ENCODE measurements around the gene TNNI3K. TPM values are rescaled to one million over a fixed set of nuclear protein-coding genes. Genes with fewer than 3 reads are reported as not detected.

The TNNI3K gene
- total and polyA plus RNA-seq, 2 of the 8 experiments (the other 6 are each of a cell fraction or from before 2014, with no cell fraction given) = 0.41 to 0.48 TPM

DNA sequence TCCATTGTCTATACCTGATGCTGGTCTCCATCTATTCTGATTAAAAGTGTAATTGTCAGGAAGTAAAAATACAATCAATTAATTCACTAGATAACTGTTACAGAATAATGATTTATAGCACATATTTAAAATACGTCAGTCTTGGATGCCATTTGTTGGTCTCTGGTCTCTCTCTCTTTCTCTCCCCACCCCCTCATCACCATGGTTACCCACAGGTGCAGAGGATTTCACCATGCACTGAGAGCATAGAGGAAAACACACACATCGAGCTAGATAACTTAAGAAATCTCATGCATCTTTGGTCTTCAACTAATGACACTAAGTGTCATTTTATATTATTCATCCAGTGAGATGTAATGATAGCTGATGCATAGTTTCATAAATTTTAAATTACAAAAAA lies 243.8 kb downstream of the TNNI3K start:
- H3K79me1 ChIP-seq (ENCODE audit: low read depth, low read length) = no peaks in the 10 kb centered on the region
- H3K79me2 ChIP-seq (ENCODE audit: control insufficient read depth in 1 of 2, insufficient read depth in 2 of 2, low read length in 2 of 2) = no peaks in the 10 kb centered on the region
- no peak overlapping the region for H4K8ac ChIP-seq (ENCODE audit: extremely low read depth, insufficient read depth, low read length)
- no peak overlapping the region for H3K27ac ChIP-seq (ENCODE audit: low read depth, low read length)
- no peak overlapping the region for H3K9ac ChIP-seq (replicated peaks in 1 of 4; ENCODE audit: extremely low read depth in 1 of 4, low read depth in 3 of 4, low read length in 3 of 4)
- H2BK12ac ChIP-seq (ENCODE audit: low read depth, low read length) = no peak overlapping the region
- no peaks in the 10 kb centered on the region; a peak in 1 of 7 replicates for H3K4me1 ChIP-seq (replicated peaks in 1 of 4; ENCODE audit: control insufficient read depth in 3 of 4, insufficient read depth in 4 of 4, low read length in 3 of 4)
- H2BK5ac ChIP-seq (ENCODE audit: low read depth, low read length) = no peak overlapping the region
- no peak overlapping the region for H3K4me2 ChIP-seq (ENCODE audit: insufficient read depth in 1 of 2, low read depth in 2 of 2, low read length in 2 of 2)
- no peak overlapping the region for H4K5ac ChIP-seq (ENCODE audit: insufficient read length, low read depth, low read length)
- no peak overlapping the region for H2AFZ ChIP-seq (ENCODE audit: low read length)
- H3K9me3 ChIP-seq (ENCODE audit: insufficient read depth in 2 of 2, low read depth in 1 of 2, low read length in 1 of 2) = no peaks in the 10 kb centered on the region
- H3K27me3 ChIP-seq (replicated peaks in 1 of 4; ENCODE audit: control insufficient read depth in 3 of 4, extremely low read depth in 1 of 4, insufficient read depth in 3 of 4, low read length in 3 of 4) = no peaks in the 10 kb centered on the region
- FAIRE-seq = no peak
- no peak overlapping the region for H2AK5ac ChIP-seq (ENCODE audit: low read depth, low read length)
- no peaks in the 10 kb centered on the region for H3K36me3 ChIP-seq (ENCODE audit: control insufficient read depth in 2 of 4, insufficient read depth in 4 of 4, low read length in 3 of 4)
- POLR2A ChIA-PET (ENCODE audit: partially characterized antibody) = no interaction called here
- CTCF ChIA-PET (ENCODE audit: partially characterized antibody) = interaction anchor here (1.0 to 4.4 kb wide), 2 partner anchors 10 to 209 kb away, joined by 3 to 27 read pairs; no protein-coding TSS in a partner anchor
- DNase-seq (ENCODE audit: low read depth in 1 of 2, low spot score in 2 of 2) = no peak
- no peak overlapping the region for H2BK120ac ChIP-seq (replicated peaks; ENCODE audit: low read depth, low read length)
- H4K91ac ChIP-seq (replicated peaks; ENCODE audit: insufficient read length, low read length) = no peak overlapping the region
- no peak overlapping the region for H3K56ac ChIP-seq (replicated peaks; ENCODE audit: insufficient read length, low read depth, low read length)
- no peak overlapping the region for H2BK15ac ChIP-seq (ENCODE audit: low read length)
- no peak overlapping the region for H3K18ac ChIP-seq (ENCODE audit: extremely low read depth, low read length)
- no peak overlapping the region for H3K4me3 ChIP-seq (ENCODE audit: extremely low read depth in 1 of 4, insufficient read depth in 2 of 4, low read depth in 3 of 4, low read length in 4 of 4)
- H4K20me1 ChIP-seq (replicated peaks in 1 of 2; ENCODE audit: control insufficient read depth in 1 of 2, insufficient read depth in 2 of 2, low read length in 2 of 2) = no peaks in the 10 kb centered on the region
- H3K23me2 ChIP-seq (ENCODE audit: low read depth, low read length) = no peaks in the 10 kb centered on the region
- H2BK20ac ChIP-seq (ENCODE audit: low read length) = no peak overlapping the region
- H3K23ac ChIP-seq (ENCODE audit: insufficient read length) = no peak overlapping the region
- H3K4ac ChIP-seq (replicated peaks; ENCODE audit: insufficient read length, low read depth, low read length) = no peak overlapping the region
- WGBS, 2 experiments (ENCODE audit: extremely low coverage in 1 of 2, insufficient coverage in 1 of 2, insufficient read length in 1 of 2, insufficient replicate concordance in 2 of 2, low coverage in 1 of 2, low lambda C conversion rate in 2 of 2, missing lambda C conversion rate in 1 of 2) = 84% methylated on average over 2 of the region's 2 CpGs; no CpG with 5 or more reads in 1 of the 2 experiments
- H3K14ac ChIP-seq (ENCODE audit: insufficient read length) = no peak overlapping the region
- TF ChIP-seq TEAD4 (IDR thresholded peaks at IDR 0.05; ENCODE audit: low read depth, low read length) = no peak
- no peak for TF ChIP-seq CREB1 (IDR thresholded peaks at IDR 0.05)
- no peak for TF ChIP-seq EP300 (IDR thresholded peaks at IDR 0.05; ENCODE audit: borderline replicate concordance in 1 of 2, low read depth in 2 of 2, low read length in 2 of 2)
- TF ChIP-seq HDAC2 (IDR thresholded peaks at IDR 0.05; ENCODE audit: borderline replicate concordance in 1 of 2, low read depth in 2 of 2, low read length in 2 of 2) = no peak
- TF ChIP-seq SIN3A (conservative IDR thresholded peaks at IDR 0.05 in 1 of 2, IDR thresholded peaks at IDR 0.05 in 1 of 2; ENCODE audit: low read depth in 1 of 2, low read length in 2 of 2) = no peak
- TF ChIP-seq, protein P1, sequence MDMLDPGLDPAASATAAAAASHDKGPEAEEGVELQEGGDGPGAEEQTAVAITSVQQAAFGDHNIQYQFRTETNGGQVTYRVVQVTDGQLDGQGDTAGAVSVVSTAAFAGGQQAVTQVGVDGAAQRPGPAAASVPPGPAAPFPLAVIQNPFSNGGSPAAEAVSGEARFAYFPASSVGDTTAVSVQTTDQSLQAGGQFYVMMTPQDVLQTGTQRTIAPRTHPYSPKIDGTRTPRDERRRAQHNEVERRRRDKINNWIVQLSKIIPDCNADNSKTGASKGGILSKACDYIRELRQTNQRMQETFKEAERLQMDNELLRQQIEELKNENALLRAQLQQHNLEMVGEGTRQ (IDR thresholded peaks at IDR 0.05; ENCODE audit: low read length) = no peak
- TF ChIP-seq TAF7 (optimal IDR thresholded peaks at IDR 0.05; ENCODE audit: borderline replicate concordance, low read depth, low read length) = no peak
- no peak for TF ChIP-seq KDM5A (IDR thresholded peaks at IDR 0.05; ENCODE audit: low read length)
- TF ChIP-seq PHF8 (conservative IDR thresholded peaks at IDR 0.05; ENCODE audit: low read depth, low read length) = no peak
- no peak for TF ChIP-seq CBX8 (IDR thresholded peaks at IDR 0.05; ENCODE audit: borderline replicate concordance, low read depth, low read length)
- TF ChIP-seq, protein P2, sequence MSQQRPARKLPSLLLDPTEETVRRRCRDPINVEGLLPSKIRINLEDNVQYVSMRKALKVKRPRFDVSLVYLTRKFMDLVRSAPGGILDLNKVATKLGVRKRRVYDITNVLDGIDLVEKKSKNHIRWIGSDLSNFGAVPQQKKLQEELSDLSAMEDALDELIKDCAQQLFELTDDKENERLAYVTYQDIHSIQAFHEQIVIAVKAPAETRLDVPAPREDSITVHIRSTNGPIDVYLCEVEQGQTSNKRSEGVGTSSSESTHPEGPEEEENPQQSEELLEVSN (IDR thresholded peaks at IDR 0.05) = no peak
- no peak for TF ChIP-seq TBP (IDR thresholded peaks at IDR 0.05; ENCODE audit: low read depth, low read length)

All from H1 (cell line).